SJCRH30 (cell line): Measurements from ENCODE around the gene SORD. TPM values are rescaled to one million over a fixed set of nuclear protein-coding genes. Genes with fewer than 3 reads are reported as not detected.

Source experiments
- DNase-seq, 2 experiments: peaks; one replicate each; pipeline ENCODE4 v3.0.0-alpha.2; 2015 to 2020
- H3K27ac ChIP-seq: fragments of 250-450 bp; sonication (Bioruptor Pico); 2 replicates; pipeline ENCODE4 v1.5.1; 2020; ENCODE audit warnings: mild to moderate bottlenecking, moderate library complexity
- H3K27me3 ChIP-seq: fragments of 250-450 bp; sonication (Bioruptor Pico); 2 replicates; pipeline ENCODE4 v1.5.1; 2020; ENCODE audit warnings: mild to moderate bottlenecking, moderate library complexity
- H3K36me3 ChIP-seq: fragments of 250-450 bp; sonication (Bioruptor Pico); 2 replicates; pipeline ENCODE4 v1.5.1; 2020; ENCODE audit warnings: mild to moderate bottlenecking, moderate library complexity
- H3K4me1 ChIP-seq: fragments of 250-450 bp; sonication (Bioruptor Pico); 2 replicates; pipeline ENCODE4 v1.5.1; 2020; ENCODE audit warnings: mild to moderate bottlenecking, moderate library complexity
- H3K4me3 ChIP-seq: fragments of 250-450 bp; sonication (Bioruptor Pico); 2 replicates; pipeline ENCODE4 v1.5.1; 2020; ENCODE audit warnings: mild to moderate bottlenecking, moderate library complexity
- H3K9me3 ChIP-seq: fragments of 250-450 bp; sonication (Bioruptor Pico); replicated peaks from 2 replicates; pipeline ENCODE4 v1.5.1; 2020; ENCODE audit warnings: mild to moderate bottlenecking, moderate library complexity
- total RNA-seq: library from RNA; depleted of rRNA; stranded (reverse); fragments of >200 nt; shearing (Covaris generic); gene quantifications from 2 replicates; pipeline ENCODE4 v1.2.3, GENCODE V29; 2014

SORD gene
- total RNA-seq, 1 experiment from 2014 or later = 48.8 TPM

DNA sequence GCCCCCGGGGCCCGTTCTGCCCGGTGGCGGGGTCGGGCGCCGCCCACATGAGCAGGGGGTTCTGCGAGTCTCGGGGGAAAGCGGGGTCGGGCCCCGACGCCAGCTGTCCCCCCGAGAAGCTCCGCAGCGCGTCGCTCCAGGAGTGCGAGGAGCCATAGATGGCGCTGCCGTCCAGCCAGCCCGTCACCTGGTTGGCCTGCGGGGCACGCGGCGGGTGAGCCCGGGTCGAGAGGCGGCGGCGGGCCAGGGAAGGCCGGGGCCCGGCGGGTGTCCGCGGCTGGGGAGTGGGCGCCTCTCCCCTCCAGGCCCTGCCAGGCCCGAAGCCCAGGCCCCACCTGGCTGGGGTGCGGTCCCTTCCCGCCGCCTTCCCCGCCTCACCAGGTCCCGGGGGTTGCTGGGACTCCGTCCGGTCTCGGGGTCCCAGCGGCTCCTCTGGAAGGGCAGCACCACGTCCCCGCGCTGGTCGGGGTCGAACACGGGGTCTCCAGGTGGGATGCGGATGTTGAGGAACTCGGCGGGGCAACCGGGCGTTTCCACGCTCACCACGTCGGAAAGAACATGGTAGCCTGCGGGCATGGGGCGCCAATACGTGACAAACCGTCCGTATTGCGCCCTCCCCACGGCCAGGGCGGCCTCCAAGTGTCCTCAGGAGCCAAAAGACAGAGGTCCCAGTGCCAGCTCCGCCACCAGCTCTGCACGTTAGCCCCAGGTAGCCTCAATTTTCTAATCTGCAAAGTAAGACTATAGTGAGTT is 88.6 kb downstream of the SORD start:
- Histone ChIP-seq H3K36me3 (no peaks in the 10 kb centered on the region), H3K9me3 (no peaks in the 10 kb centered on the region), H3K4me3 (no peak overlapping the region), H3K27ac (no peak overlapping the region), H3K27me3 (no peaks in the 10 kb centered on the region), H3K4me1 (no peaks in the 10 kb centered on the region)
- no peak for DNase-seq

DNA sequence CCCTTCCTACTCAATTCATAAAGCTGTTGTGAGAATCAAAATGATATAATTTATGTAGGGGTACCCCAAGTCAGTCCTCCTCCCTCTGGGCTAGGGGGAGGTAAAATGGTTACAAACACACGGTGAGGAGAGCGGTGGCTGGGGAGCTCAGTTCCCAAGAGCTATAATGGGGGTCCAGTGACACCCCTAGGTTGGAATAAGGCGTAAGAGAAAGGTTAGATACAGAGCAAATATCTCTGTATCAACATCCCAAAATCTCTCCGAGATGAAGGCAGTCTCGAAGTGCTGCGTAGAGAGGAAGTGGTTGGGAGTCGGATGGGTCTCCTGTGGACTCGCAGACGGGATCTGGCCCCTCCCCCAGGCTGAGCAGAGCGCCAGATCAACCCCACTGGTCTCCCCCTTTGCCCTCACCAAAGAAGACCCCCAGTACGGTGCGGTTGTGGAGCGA is 89.2 kb downstream of the SORD start:
- H3K9me3 ChIP-seq = no peaks in the 10 kb centered on the region
- no peaks in the 10 kb centered on the region for H3K36me3 ChIP-seq
- no peaks in the 10 kb centered on the region for H3K4me1 ChIP-seq
- H3K27me3 ChIP-seq = no peaks in the 10 kb centered on the region
- no peak overlapping the region for H3K4me3 ChIP-seq
- DNase-seq = no peak
- H3K27ac ChIP-seq = no peak overlapping the region

GRCh38 chr15:45112591-45113379 is 89.8 kb downstream of the SORD start:
- DNase-seq = no peak
- H3K27me3 ChIP-seq = no peaks in the 10 kb centered on the region
- H3K27ac ChIP-seq = no peak overlapping the region
- no peaks in the 10 kb centered on the region for H3K9me3 ChIP-seq
- H3K36me3 ChIP-seq = no peaks in the 10 kb centered on the region
- H3K4me1 ChIP-seq = no peaks in the 10 kb centered on the region
- no peak overlapping the region for H3K4me3 ChIP-seq

DNA sequence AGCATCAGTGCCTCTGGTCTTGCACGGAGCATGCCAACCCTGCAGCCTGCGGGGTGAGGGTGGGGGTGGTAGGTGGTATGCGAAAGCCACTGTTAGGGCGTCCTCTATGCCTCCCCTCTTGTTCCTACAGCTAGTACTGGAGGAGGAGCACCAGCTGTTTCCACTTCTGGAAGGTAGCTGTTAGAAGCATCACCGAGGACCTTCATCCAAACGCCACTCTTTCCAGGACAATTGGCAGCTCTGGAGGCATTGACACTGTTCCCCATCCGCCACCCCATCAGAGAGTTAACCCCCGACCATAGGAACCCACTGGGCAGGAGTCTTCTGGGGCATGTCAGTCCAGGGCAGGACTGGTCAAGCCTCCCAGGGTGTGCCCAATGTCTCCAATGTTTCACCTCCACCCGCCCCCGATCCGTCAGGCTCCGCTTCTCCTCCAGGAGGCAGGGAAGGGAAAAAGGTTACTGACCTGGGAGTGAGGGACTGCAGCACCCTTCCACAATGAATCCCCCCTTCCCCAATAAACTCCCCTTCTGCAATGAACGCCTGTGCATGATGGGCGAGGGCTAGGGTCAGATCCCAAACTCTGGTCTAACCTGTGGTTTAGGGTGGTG is 90.5 kb downstream of the SORD start:
- no peak for DNase-seq
- Histone ChIP-seq H3K9me3 (no peaks in the 10 kb centered on the region), H3K27ac (no peak overlapping the region), H3K27me3 (no peaks in the 10 kb centered on the region), H3K4me3 (no peak overlapping the region), H3K4me1 (no peaks in the 10 kb centered on the region), H3K36me3 (no peaks in the 10 kb centered on the region)

DNA sequence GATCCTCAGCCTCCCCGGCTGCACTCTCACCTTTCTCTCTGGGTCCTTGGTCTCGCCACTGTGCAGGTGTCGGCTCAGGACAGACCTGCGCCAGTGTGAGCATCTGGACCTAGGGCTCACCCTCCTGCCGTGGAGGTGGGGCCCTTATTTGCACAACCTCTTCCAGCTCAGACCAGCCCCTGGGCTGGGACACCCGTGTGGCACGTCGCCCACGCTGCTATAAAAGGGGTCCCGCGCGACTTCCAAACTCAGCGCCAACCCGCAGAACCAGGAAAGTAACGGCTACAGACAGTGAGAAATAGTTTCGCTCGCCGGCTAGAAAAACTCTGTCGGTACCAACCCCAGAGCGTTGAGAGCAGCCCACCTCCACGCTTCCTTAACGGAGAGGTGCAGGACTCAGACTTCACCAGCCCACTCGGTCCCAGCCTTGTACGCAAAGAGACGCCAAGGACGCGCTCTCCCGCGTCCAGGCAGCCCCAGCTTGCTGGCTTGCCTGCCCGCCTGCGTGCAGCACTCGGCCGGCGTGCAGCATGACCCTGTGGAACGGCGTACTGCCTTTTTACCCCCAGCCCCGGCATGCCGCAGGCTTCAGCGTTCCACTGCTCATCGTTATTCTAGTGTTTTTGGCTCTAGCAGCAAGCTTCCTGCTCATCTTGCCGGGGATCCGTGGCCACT is 91.2 kb downstream of the SORD start, which contains the start of the genes DUOX2 and DUOXA2:
Gene DUOX2 (minus strand): TSS at position 97 of the 675 bp plus-strand sequence. CDS start 761 bp downstream, outside the sequence.
Gene DUOXA2 (plus strand): TSS at position 251 of the 675 bp plus-strand sequence. CDS start 280 bp downstream, at position 531.
- Histone ChIP-seq H3K9me3 (no peaks in the 10 kb centered on the region), H3K27me3 (no peaks in the 10 kb centered on the region; the same call in 1 of the 2 replicates), H3K4me3 (no peak within 1 kb of the TSS), H3K36me3 (no peaks in the 10 kb centered on the region), H3K27ac (no peak within 1 kb of the TSS), H3K4me1 (no peaks in the 10 kb centered on the region)
- DNase-seq = no peak

DNA sequence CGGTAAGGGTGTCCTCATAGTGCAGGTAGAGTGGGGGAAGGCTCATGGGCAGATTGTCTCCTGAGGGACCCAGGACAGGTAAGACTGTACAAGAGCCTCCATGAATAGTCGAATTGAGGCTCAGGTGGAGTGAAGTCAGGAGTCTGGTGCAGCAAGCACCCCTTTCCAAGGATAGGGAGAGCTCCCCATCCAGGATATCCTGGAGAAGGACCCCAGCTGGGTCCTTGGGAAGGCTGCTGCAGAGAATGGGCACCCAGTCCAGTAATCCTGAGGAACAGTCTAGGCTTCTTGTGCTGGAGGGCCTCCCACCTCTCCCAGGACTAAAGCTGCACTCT is 91.7 kb downstream of the SORD start:
- no peak overlapping the region for H3K4me3 ChIP-seq
- H3K4me1 ChIP-seq = no peaks in the 10 kb centered on the region
- no peaks in the 10 kb centered on the region for H3K9me3 ChIP-seq

DNA sequence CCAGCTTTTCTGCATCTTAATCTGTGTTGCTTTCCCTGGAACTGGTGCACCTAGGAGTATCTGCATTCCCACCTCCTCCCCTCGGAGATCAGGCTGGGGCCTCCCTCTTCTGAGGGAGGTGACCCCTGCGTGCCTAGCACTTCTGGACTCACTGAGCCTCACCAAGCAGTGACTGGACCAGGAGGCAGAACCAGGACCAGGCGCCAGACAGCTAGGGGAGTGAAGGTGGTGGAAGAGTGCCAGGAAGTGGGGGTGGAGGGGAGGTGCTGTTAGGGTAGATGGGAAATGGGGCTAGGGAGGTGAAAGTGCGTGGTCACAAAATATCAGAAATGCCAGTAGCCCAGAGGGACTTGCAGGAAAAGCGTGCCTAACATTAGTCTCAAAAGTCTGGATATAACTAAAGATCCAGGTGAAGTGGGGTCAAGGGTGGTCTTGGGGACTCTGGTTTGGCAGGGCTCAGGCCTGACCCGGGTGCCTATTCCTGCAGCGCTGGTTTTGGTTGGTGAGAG is 92.4 kb downstream of the SORD start:
- Histone ChIP-seq H3K27ac (no peak overlapping the region), H3K27me3 (no peaks in the 10 kb centered on the region; the same call in 1 of the 2 replicates), H3K36me3 (no peaks in the 10 kb centered on the region), H3K4me1 (no peaks in the 10 kb centered on the region), H3K9me3 (no peaks in the 10 kb centered on the region), H3K4me3 (no peak overlapping the region)
- no peak for DNase-seq

More for the DNA sequence above, 91.7 kb downstream of the SORD start:
- Histone ChIP-seq H3K27me3 (no peaks in the 10 kb centered on the region; the same call in 1 of the 2 replicates), H3K27ac (no peak overlapping the region), H3K36me3 (no peaks in the 10 kb centered on the region)
- DNase-seq = no peak

DNA sequence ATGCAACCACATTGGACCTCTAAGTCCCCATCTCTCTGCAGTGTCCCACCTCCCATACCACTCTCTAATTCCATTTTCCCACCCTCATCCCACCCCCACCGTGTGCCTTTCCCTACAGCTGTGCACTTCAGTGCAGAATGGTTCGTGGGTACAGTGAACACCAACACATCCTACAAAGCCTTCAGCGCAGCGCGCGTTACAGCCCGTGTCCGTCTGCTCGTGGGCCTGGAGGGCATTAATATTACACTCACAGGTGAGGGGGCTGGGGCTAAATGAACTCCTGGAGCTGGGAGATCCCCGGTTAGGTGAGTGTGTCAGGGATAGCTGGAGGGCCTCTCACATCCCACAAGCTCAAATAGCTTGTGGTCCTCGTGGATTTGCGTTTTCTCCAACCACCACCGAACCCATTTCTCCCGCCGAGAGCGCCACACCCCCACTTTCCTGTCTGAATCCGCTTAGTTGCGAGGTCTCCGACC is 93.0 kb downstream of the SORD start:
- Histone ChIP-seq H3K36me3 (no peaks in the 10 kb centered on the region), H3K27me3 (no peaks in the 10 kb centered on the region; the same call in 1 of the 2 replicates), H3K4me3 (no peak overlapping the region), H3K27ac (no peak overlapping the region), H3K9me3 (no peaks in the 10 kb centered on the region), H3K4me1 (no peaks in the 10 kb centered on the region)
- DNase-seq = no peak

DNA sequence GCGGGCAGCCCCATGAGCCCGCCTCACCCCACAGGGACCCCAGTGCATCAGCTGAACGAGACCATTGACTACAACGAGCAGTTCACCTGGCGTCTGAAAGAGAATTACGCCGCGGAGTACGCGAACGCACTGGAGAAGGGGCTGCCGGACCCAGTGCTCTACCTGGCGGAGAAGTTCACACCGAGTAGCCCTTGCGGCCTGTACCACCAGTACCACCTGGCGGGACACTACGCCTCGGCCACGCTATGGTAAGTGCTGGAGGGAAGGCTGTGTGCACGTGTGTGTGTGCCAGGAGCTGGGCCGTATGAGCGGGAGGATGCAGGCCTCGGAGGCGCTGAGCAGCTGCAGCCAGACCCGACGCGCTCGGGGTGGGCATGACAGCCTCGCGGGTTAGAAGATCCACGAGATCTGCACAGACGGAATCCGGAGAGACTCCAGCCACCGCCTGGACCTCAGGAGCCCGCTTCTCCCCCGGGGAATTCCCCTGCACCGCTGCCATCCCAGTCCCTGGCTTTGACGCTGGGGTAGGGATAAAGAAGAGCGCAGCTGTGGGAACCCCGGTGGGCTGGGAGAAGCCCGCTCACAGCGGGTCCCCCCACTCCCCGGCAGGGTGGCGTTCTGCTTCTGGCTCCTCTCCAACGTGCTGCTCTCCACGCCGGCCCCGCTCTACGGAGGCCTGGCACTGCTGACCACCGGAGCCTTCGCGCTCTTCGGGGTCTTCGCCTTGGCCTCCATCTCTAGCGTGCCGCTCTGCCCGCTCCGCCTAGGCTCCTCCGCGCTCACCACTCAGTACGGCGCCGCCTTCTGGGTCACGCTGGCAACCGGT is 93.7 kb downstream of the SORD start:
- H3K36me3 ChIP-seq = no peaks in the 10 kb centered on the region
- H3K4me1 ChIP-seq = no peaks in the 10 kb centered on the region
- no peak overlapping the region for H3K4me3 ChIP-seq
- no peaks in the 10 kb centered on the region for H3K9me3 ChIP-seq
- H3K27me3 ChIP-seq = no peaks in the 10 kb centered on the region; the same call in 1 of the 2 replicates
- DNase-seq = no peak
- H3K27ac ChIP-seq = no peak overlapping the region

DNA sequence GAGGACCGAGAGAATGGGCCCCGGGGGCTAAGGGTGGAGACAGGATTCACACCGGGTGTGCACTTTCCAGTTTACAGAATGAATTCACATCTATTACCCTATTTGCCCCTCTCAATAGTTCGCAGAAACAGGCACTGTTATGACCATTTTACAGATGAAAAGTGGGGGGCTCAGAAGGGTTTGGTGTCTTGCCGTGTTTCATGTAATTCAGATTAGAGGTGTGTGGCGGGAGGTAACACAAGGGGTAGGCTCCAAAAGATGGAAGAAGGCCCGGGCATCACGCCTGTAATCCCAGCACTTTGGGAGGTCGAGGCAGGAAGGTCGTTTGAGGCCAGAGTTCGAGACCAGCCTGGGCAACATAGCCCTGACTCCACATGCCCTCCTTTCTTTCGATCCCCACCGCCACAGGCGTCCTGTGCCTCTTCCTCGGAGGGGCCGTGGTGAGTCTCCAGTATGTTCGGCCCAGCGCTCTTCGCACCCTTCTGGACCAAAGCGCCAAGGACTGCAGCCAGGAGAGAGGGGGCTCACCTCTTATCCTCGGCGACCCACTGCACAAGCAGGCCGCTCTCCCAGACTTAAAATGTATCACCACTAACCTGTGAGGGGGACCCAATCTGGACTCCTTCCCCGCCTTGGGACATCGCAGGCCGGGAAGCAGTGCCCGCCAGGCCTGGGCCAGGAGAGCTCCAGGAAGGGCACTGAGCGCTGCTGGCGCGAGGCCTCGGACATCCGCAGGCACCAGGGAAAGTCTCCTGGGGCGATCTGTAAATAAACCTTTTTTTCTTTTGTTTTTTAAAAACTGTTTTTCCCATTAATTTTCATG is 94.5 kb downstream of the SORD start:
- Histone ChIP-seq H3K4me3 (peak overlapping the region; percentile 27), H3K27me3 (no peaks in the 10 kb centered on the region; the same call in 1 of the 2 replicates), H3K4me1 (no peaks in the 10 kb centered on the region), H3K36me3 (no peaks in the 10 kb centered on the region), H3K9me3 (no peaks in the 10 kb centered on the region), H3K27ac (no peak overlapping the region)
- peak in 1 of 2 experiments; percentile 15 for DNase-seq

GRCh38 chr15:45118131-45118588 is 95.2 kb downstream of the SORD start:
- H3K27ac ChIP-seq = no peak overlapping the region

GRCh38 chr15:45118996-45119395 is 96.0 kb downstream of the SORD start:
- no peak overlapping the region for H3K4me3 ChIP-seq
- H3K9me3 ChIP-seq = no peaks in the 10 kb centered on the region
- DNase-seq = no peak
- no peaks in the 10 kb centered on the region for H3K36me3 ChIP-seq
- no peaks in the 10 kb centered on the region; the same call in 1 of the 2 replicates for H3K27me3 ChIP-seq
- H3K4me1 ChIP-seq = no peaks in the 10 kb centered on the region
- no peak overlapping the region for H3K27ac ChIP-seq

More at GRCh38 chr15:45118131-45118588, 95.2 kb downstream of the SORD start:
- DNase-seq = peak; percentile 91 to 96
- Histone ChIP-seq H3K9me3 (no peaks in the 10 kb centered on the region), H3K36me3 (no peaks in the 10 kb centered on the region), H3K27me3 (no peaks in the 10 kb centered on the region; the same call in 1 of the 2 replicates), H3K4me1 (no peaks in the 10 kb centered on the region), H3K4me3 (peak overlapping the region; percentile 27)
